ENCODE data around the gene DUSP10. TPM values are rescaled to one million over a fixed set of nuclear protein-coding genes. Genes with fewer than 3 reads are reported as not detected.

DUSP10 gene
- total RNA-seq, 1 experiment from 2014 or later = 1.7 TPM

- TF ChIP-seq REST (IDR thresholded peaks at IDR 0.05; ENCODE audit: low read depth) (no peak), ELF1 (IDR thresholded peaks at IDR 0.05; ENCODE audit: borderline replicate concordance, low read depth) (no peak), POLR2AphosphoS5 (IDR thresholded peaks at IDR 0.05; ENCODE audit: low read depth, low read length) (no peak), SIN3A (IDR thresholded peaks at IDR 0.05; ENCODE audit: low read depth) (no peak), CEBPB (IDR thresholded peaks at IDR 0.05; ENCODE audit: low read depth) (no peak), CTCF (IDR thresholded peaks at IDR 0.05 in 2 of 3, conservative IDR thresholded peaks at IDR 0.05 in 1 of 3; ENCODE audit: borderline replicate concordance in 1 of 3, insufficient read depth in 1 of 3, low read depth in 2 of 3, low read length in 2 of 3) (no peak), CBX3 (IDR thresholded peaks at IDR 0.05; ENCODE audit: low read depth) (no peak), EZH2phosphoT487 (IDR thresholded peaks at IDR 0.05; ENCODE audit: borderline replicate concordance) (no peak), ZFX (IDR thresholded peaks at IDR 0.05) (no peak), RAD21 (IDR thresholded peaks at IDR 0.05; ENCODE audit: low read depth) (no peak), FOSL1 (IDR thresholded peaks at IDR 0.05; ENCODE audit: low read depth) (no peak)
Observed at GRCh38 chr1:221773383-221773782, 31.5 kb upstream of the DUSP10 start (continued).

- Histone ChIP-seq H3K9ac (ENCODE audit: low read length) (no peak overlapping the region), H3K9me2 (ENCODE audit: insufficient read depth) (no peaks in the 10 kb centered on the region), H3K4me2 (ENCODE audit: low read length) (no peak overlapping the region), H3K4me1 (ENCODE audit: control insufficient read depth in 1 of 2, insufficient read depth in 2 of 2, low read length in 2 of 2) (no peaks in the 10 kb centered on the region), H3K9me3 (ENCODE audit: control insufficient read depth in 1 of 2, insufficient read depth in 1 of 2, low read depth in 1 of 2, low read length in 2 of 2) (no peaks in the 10 kb centered on the region), H3K4me3 (replicated peaks in 1 of 2; ENCODE audit: low read depth in 1 of 2, low read length in 2 of 2) (no peak overlapping the region), H4K20me1 (ENCODE audit: insufficient read depth) (no peaks in the 10 kb centered on the region), H3K36me3 (ENCODE audit: control insufficient read depth in 1 of 2, insufficient read depth in 2 of 2, low read length in 2 of 2) (no peaks in the 10 kb centered on the region), H3K79me2 (ENCODE audit: insufficient read depth, low read length) (no peaks in the 10 kb centered on the region), H3K27ac (ENCODE audit: low read depth, low read length) (no peak overlapping the region), H3K27me3 (ENCODE audit: insufficient read depth, low read length) (no peaks in the 10 kb centered on the region), H2AFZ (ENCODE audit: low read depth, low read length, poor library complexity, severe bottlenecking) (no peak overlapping the region)
- CTCF ChIA-PET = no interaction called here
- BruUV-seq (replicated peaks) = no TSS peak
- intact Hi-C loops (cut with micrococcal nuclease) = no loop called here
- ATAC-seq = no peak
- POLR2A ChIA-PET = no interaction called here
- RAD21 ChIA-PET (ENCODE audit: low non-redundant PET in 1 of 2, low total read pairs in 2 of 2, uncharacterized antibody in 2 of 2, unreplicated experiment in 2 of 2) = no interaction called here
- no peak for DNase-seq (ENCODE audit: low read depth, low spot score)
- no peak for TF ChIP-seq ZBTB33 (IDR thresholded peaks at IDR 0.05; ENCODE audit: extremely low read depth, insufficient replicate concordance, low read length)
- TF ChIP-seq ZNF274 (IDR thresholded peaks at IDR 0.05; ENCODE audit: low read depth, low read length) = no peak
- TF ChIP-seq POLR2AphosphoS5 (IDR thresholded peaks at IDR 0.05; ENCODE audit: low read depth, low read length) = no peak
- TF ChIP-seq CTCF (IDR thresholded peaks at IDR 0.05 in 2 of 3, conservative IDR thresholded peaks at IDR 0.05 in 1 of 3; ENCODE audit: borderline replicate concordance in 1 of 3, insufficient read depth in 1 of 3, low read depth in 2 of 3, low read length in 2 of 3) = no peak
- TF ChIP-seq POLR2A (IDR thresholded peaks at IDR 0.05; ENCODE audit: borderline replicate concordance, extremely low read depth, insufficient read depth, insufficient read length) = no peak
- TF ChIP-seq TCF7L2 (IDR thresholded peaks at IDR 0.05; ENCODE audit: borderline replicate concordance, extremely low read depth, insufficient read depth, insufficient read length) = no peak
- no peak for TF ChIP-seq EZH2 (IDR thresholded peaks at IDR 0.05)
- no peak for TF ChIP-seq EZH2phosphoT487 (IDR thresholded peaks at IDR 0.05; ENCODE audit: borderline replicate concordance)
Observed at GRCh38 chr1:221772117-221772516, 30.2 kb upstream of the DUSP10 start.

All from HCT116 (cell line).